Activated naive CD4-positive, alpha-beta T cell treated with anti-CD3 and anti-CD28 coated beads, Interleukin-2, amount 10 ng/mL, durations not matched to agents 7 days and 5 days (primary cell): ENCODE data around the gene PID1.
"Not testable (repeated sequence)": the region's sequence is repeated elsewhere in the genome, so short reads cannot be mapped to it uniquely, and the experiment has no call there.

Experiments
- CTCF ChIA-PET: fragments of 350-600 bp; sonication (Branson Sonifier 250); formaldehyde crosslinking; loops from one replicate; lab custom pipeline; 2021; ENCODE audit warnings: antibody characterized with exemption; lab: Charles Lee
- DNase-seq: peaks from one replicate; pipeline ENCODE4 v3.0.0-alpha.2; 2020
- H3K27ac Mint-ChIP-seq: one replicate; pipeline ENCODE4 v1.8.0; 2021; ENCODE audit warnings: mild to moderate bottlenecking, moderate library complexity, mixed read lengths
- H3K27me3 Mint-ChIP-seq: one replicate; pipeline ENCODE4 v1.8.0; 2021; ENCODE audit warnings: mild to moderate bottlenecking, mixed read lengths
- H3K36me3 Mint-ChIP-seq: one replicate; pipeline ENCODE4 v1.8.0; 2021; ENCODE audit warnings: mixed read lengths
- H3K4me1 Mint-ChIP-seq: one replicate; pipeline ENCODE4 v1.8.0; 2021; ENCODE audit warnings: mixed read lengths
- H3K4me3 Mint-ChIP-seq: one replicate; pipeline ENCODE4 v1.8.0; 2021; ENCODE audit warnings: mild to moderate bottlenecking, moderate library complexity, mixed read lengths
- H3K9me3 Mint-ChIP-seq: one replicate; pipeline ENCODE4 v1.8.0; 2021; ENCODE audit warnings: mixed read lengths

PID1 gene

GRCh38 chr2:229218329-229218921 is 52.7 kb downstream of the PID1 start:
- no peak overlapping the region for H3K4me3 Mint-ChIP-seq
- H3K27me3 Mint-ChIP-seq = no peaks in the 10 kb centered on the region
- no peak overlapping the region for H3K27ac Mint-ChIP-seq
- CTCF ChIA-PET = no interaction called here
- no peak for DNase-seq
- no peaks in the 10 kb centered on the region for H3K4me1 Mint-ChIP-seq
- peaks cover 6% of the 10 kb centered on the region for H3K9me3 Mint-ChIP-seq
- no peaks in the 10 kb centered on the region for H3K36me3 Mint-ChIP-seq

- H3K4me3 Mint-ChIP-seq = no peak overlapping the region
- no peak for DNase-seq
- no peaks in the 10 kb centered on the region for H3K36me3 Mint-ChIP-seq
- H3K27me3 Mint-ChIP-seq = no peaks in the 10 kb centered on the region
- CTCF ChIA-PET = no interaction called here
- H3K4me1 Mint-ChIP-seq = no peaks in the 10 kb centered on the region
- no peaks in the 10 kb centered on the region for H3K9me3 Mint-ChIP-seq
- no peak overlapping the region for H3K27ac Mint-ChIP-seq
Measured at GRCh38 chr2:229212241-229212640, 58.8 kb downstream of the PID1 start.

- no peak overlapping the region for H3K4me3 Mint-ChIP-seq
- no peaks in the 10 kb centered on the region for H3K36me3 Mint-ChIP-seq
- no peaks in the 10 kb centered on the region for H3K27me3 Mint-ChIP-seq
- CTCF ChIA-PET = no interaction called here
- no peaks in the 10 kb centered on the region for H3K4me1 Mint-ChIP-seq
- no peaks in the 10 kb centered on the region for H3K9me3 Mint-ChIP-seq
- no peak overlapping the region for H3K27ac Mint-ChIP-seq
- DNase-seq = no peak
Measured at GRCh38 chr2:229210641-229211040, 60.4 kb downstream of the PID1 start.

GRCh38 chr2:229206548-229206947 is 64.5 kb downstream of the PID1 start:
- H3K27ac Mint-ChIP-seq = no peak overlapping the region
- no peak for DNase-seq
- peaks cover 3% of the 10 kb centered on the region for H3K9me3 Mint-ChIP-seq
- H3K36me3 Mint-ChIP-seq = no peaks in the 10 kb centered on the region
- no peaks in the 10 kb centered on the region for H3K27me3 Mint-ChIP-seq
- no peaks in the 10 kb centered on the region for H3K4me1 Mint-ChIP-seq
- CTCF ChIA-PET = no interaction called here
- no peak overlapping the region for H3K4me3 Mint-ChIP-seq

GRCh38 chr2:229205704-229206103 is 65.4 kb downstream of the PID1 start:
- no peak overlapping the region for H3K4me3 Mint-ChIP-seq
- DNase-seq = no peak

GRCh38 chr2:229202646-229203045 is 68.4 kb downstream of the PID1 start:
- Mint-ChIP-seq H3K9me3 (peaks cover 3% of the 10 kb centered on the region), H3K4me1 (no peaks in the 10 kb centered on the region), H3K4me3 (no peak overlapping the region), H3K27me3 (no peaks in the 10 kb centered on the region), H3K36me3 (no peaks in the 10 kb centered on the region), H3K27ac (no peak overlapping the region)
- CTCF ChIA-PET = no interaction called here
- no peak for DNase-seq

More at GRCh38 chr2:229205704-229206103, 65.4 kb downstream of the PID1 start:
- Mint-ChIP-seq H3K36me3 (no peaks in the 10 kb centered on the region), H3K4me1 (no peaks in the 10 kb centered on the region), H3K9me3 (peaks cover 3% of the 10 kb centered on the region), H3K27me3 (no peaks in the 10 kb centered on the region), H3K27ac (no peak overlapping the region)
- CTCF ChIA-PET = no interaction called here

- Mint-ChIP-seq H3K9me3 (peaks cover 3% of the 10 kb centered on the region), H3K27me3 (no peaks in the 10 kb centered on the region), H3K4me3 (no peak overlapping the region), H3K27ac (no peak overlapping the region), H3K4me1 (no peaks in the 10 kb centered on the region), H3K36me3 (no peaks in the 10 kb centered on the region)
- CTCF ChIA-PET = no interaction called here
- DNase-seq = no peak
Measured at GRCh38 chr2:229201521-229201920, 69.6 kb downstream of the PID1 start.

GRCh38 chr2:229199267-229199666 is 71.8 kb downstream of the PID1 start:
- no peak for DNase-seq
- CTCF ChIA-PET = no interaction called here
- Mint-ChIP-seq H3K4me3 (no peak overlapping the region), H3K9me3 (no peaks in the 10 kb centered on the region), H3K27ac (no peak overlapping the region), H3K4me1 (no peaks in the 10 kb centered on the region), H3K36me3 (no peaks in the 10 kb centered on the region), H3K27me3 (no peaks in the 10 kb centered on the region)

- Mint-ChIP-seq H3K27me3 (no peaks in the 10 kb centered on the region), H3K36me3 (no peaks in the 10 kb centered on the region), H3K27ac (no peak overlapping the region), H3K4me3 (no peak overlapping the region), H3K4me1 (no peaks in the 10 kb centered on the region), H3K9me3 (no peaks in the 10 kb centered on the region)
- CTCF ChIA-PET = no interaction called here
- DNase-seq = no peak
Measured at GRCh38 chr2:229196448-229196847, 74.6 kb downstream of the PID1 start.

GRCh38 chr2:229195346-229195947 is 75.6 kb downstream of the PID1 start:
- no peaks in the 10 kb centered on the region for H3K27me3 Mint-ChIP-seq
- H3K27ac Mint-ChIP-seq = no peak overlapping the region
- CTCF ChIA-PET = no interaction called here
- no peak for DNase-seq
- no peak overlapping the region for H3K4me3 Mint-ChIP-seq
- no peaks in the 10 kb centered on the region for H3K36me3 Mint-ChIP-seq
- no peaks in the 10 kb centered on the region for H3K9me3 Mint-ChIP-seq
- no peaks in the 10 kb centered on the region for H3K4me1 Mint-ChIP-seq

GRCh38 chr2:229193281-229193680 is 77.8 kb downstream of the PID1 start:
- Mint-ChIP-seq H3K9me3 (peaks cover 2% of the 10 kb centered on the region), H3K27me3 (no peaks in the 10 kb centered on the region), H3K27ac (no peak overlapping the region), H3K36me3 (no peaks in the 10 kb centered on the region), H3K4me3 (no peak overlapping the region), H3K4me1 (no peaks in the 10 kb centered on the region)
- CTCF ChIA-PET = no interaction called here
- no peak for DNase-seq

- CTCF ChIA-PET = no interaction called here
- Mint-ChIP-seq H3K27ac (no peak overlapping the region), H3K4me3 (no peak overlapping the region), H3K36me3 (no peaks in the 10 kb centered on the region), H3K27me3 (no peaks in the 10 kb centered on the region), H3K4me1 (no peaks in the 10 kb centered on the region), H3K9me3 (peaks cover 19% of the 10 kb centered on the region)
- no peak for DNase-seq
Measured at GRCh38 chr2:229191413-229191812, 79.7 kb downstream of the PID1 start.

- H3K4me3 Mint-ChIP-seq, H3K36me3 Mint-ChIP-seq, H3K27me3 Mint-ChIP-seq, DNase-seq, H3K27ac Mint-ChIP-seq, CTCF ChIA-PET, H3K4me1 Mint-ChIP-seq: not testable (repeated sequence)
- peaks cover 28% of the 10 kb centered on the region for H3K9me3 Mint-ChIP-seq
Measured at GRCh38 chr2:229187123-229187522, 84.0 kb downstream of the PID1 start.

GRCh38 chr2:229181641-229182040 is 89.4 kb downstream of the PID1 start:
- peaks cover 11% of the 10 kb centered on the region for H3K9me3 Mint-ChIP-seq
- no peaks in the 10 kb centered on the region for H3K27me3 Mint-ChIP-seq
- no peaks in the 10 kb centered on the region for H3K36me3 Mint-ChIP-seq
- H3K4me3 Mint-ChIP-seq = no peak overlapping the region
- no peaks in the 10 kb centered on the region for H3K4me1 Mint-ChIP-seq
- DNase-seq = no peak
- H3K27ac Mint-ChIP-seq = no peak overlapping the region
- CTCF ChIA-PET = no interaction called here

GRCh38 chr2:229180658-229181057 is 90.4 kb downstream of the PID1 start:
- no peaks in the 10 kb centered on the region for H3K4me1 Mint-ChIP-seq
- H3K9me3 Mint-ChIP-seq = peaks cover 9% of the 10 kb centered on the region
- no peak for DNase-seq
- no peaks in the 10 kb centered on the region for H3K27me3 Mint-ChIP-seq
- CTCF ChIA-PET = no interaction called here
- H3K36me3 Mint-ChIP-seq = no peaks in the 10 kb centered on the region
- H3K27ac Mint-ChIP-seq = no peak overlapping the region
- H3K4me3 Mint-ChIP-seq = no peak overlapping the region
